Measurements from ENCODE around the gene LGMN. TPM values are rescaled to one million over a fixed set of nuclear protein-coding genes. Genes with fewer than 3 reads are reported as not detected.

LGMN gene
- total and polyA plus RNA-seq, 2 experiments from 2014 or later: 60.0 to 83.5 TPM

GRCh38 chr14:92770484-92770883 lies 22.1 kb upstream of the LGMN start:
- Histone ChIP-seq H3K4me1 (ENCODE audit: insufficient read depth) (no peaks in the 10 kb centered on the region), H3K36me3 (ENCODE audit: insufficient read depth) (no peaks in the 10 kb centered on the region), H3K27me3 (ENCODE audit: insufficient read depth) (no peaks in the 10 kb centered on the region), H3K4me3 (no peak overlapping the region), H3K9me2 (ENCODE audit: insufficient read depth) (no peaks in the 10 kb centered on the region), H3F3A (replicated peaks; ENCODE audit: low read depth) (no peaks in the 10 kb centered on the region), H3K79me2 (replicated peaks; ENCODE audit: insufficient read depth) (no peaks in the 10 kb centered on the region), H4K20me1 (replicated peaks; ENCODE audit: insufficient read depth) (no peaks in the 10 kb centered on the region), H2AFZ (no peak overlapping the region), H3K4me2 (no peak overlapping the region), H3K27ac (ENCODE audit: low read depth) (no peak overlapping the region)
- no peaks in the 10 kb centered on the region for H3K36me3 Mint-ChIP-seq (ENCODE audit: low read depth)
- TF ChIP-seq ETS1 (IDR thresholded peaks at IDR 0.05) (no peak), CREB1 (CRISPR knock-in tag; IDR thresholded peaks at IDR 0.05; ENCODE audit: low read depth) (no peak), EZH2 (IDR thresholded peaks at IDR 0.05; ENCODE audit: low read depth, unreplicated experiment) (no peak), ZNF462 (CRISPR knock-in tag; IDR thresholded peaks at IDR 0.05) (no peak), EZH2phosphoT487 (IDR thresholded peaks at IDR 0.05; ENCODE audit: unreplicated experiment) (no peak), CTCF (conservative IDR thresholded peaks at IDR 0.05; ENCODE audit: low read depth in 2 of 2) (no peak), STAT1 (IDR thresholded peaks at IDR 0.05; ENCODE audit: unreplicated experiment) (no peak)
- peaks cover 11% of the 10 kb centered on the region for H3K27me3 Mint-ChIP-seq (ENCODE audit: insufficient read depth, low read depth, poor library complexity)
- peaks cover 6% of the 10 kb centered on the region; the same call in 2 of the 3 replicates for H3K4me1 Mint-ChIP-seq
- no peaks in the 10 kb centered on the region for H3K9me3 Mint-ChIP-seq
- ATAC-seq (no peak), DNase-seq (ENCODE audit: low spot score) (no peak)
- H3K27ac Mint-ChIP-seq: no peak overlapping the region
- no peak overlapping the region for H3K4me3 Mint-ChIP-seq

Data from GM23338 (cell line).